Measurements from ENCODE around the gene JAK1. TPM values are rescaled to one million over a fixed set of nuclear protein-coding genes. Genes with fewer than 3 reads are reported as not detected.

Gene JAK1
- total RNA-seq, 4 donors from 2014 or later: 59.7 to 92.7 (median 64.1) TPM

- DNase-seq: no peak
- H3K4me1 ChIP-seq: peaks cover 10 to 93% (median 66%) of the 10 kb centered on the region in 3 donors
- 57 to 60% methylated on average over 5 of the region's 5 CpGs for WGBS, 2 donors
- H3K9me3 ChIP-seq: no peaks in the 10 kb centered on the region
- intact Hi-C loops (cut with DNase I): no loop called here
- H3K4me3 ChIP-seq: no peak overlapping the region
- TF ChIP-seq CTCF (IDR thresholded peaks at IDR 0.05) (no peak), POLR2A (IDR thresholded peaks at IDR 0.05) (no peak)
- H3K27me3 ChIP-seq: no peaks in the 10 kb centered on the region
- no peaks in the 10 kb centered on the region for H3K36me3 ChIP-seq
- peak overlapping the region in 3 of 4 donors; percentile 3 to 40 (median 39) for H3K27ac ChIP-seq
Measured at GRCh38 chr1:64892576-64893573, 73.5 kb downstream of the JAK1 start.

- TF ChIP-seq CTCF (IDR thresholded peaks at IDR 0.05) (no peak), POLR2A (IDR thresholded peaks at IDR 0.05) (no peak)
- no peaks in the 10 kb centered on the region for H3K9me3 ChIP-seq
Measured at GRCh38 chr1:64891448-64891825, 74.9 kb downstream of the JAK1 start.

GRCh38 chr1:64890699-64891447 lies 75.5 kb downstream of the JAK1 start:
- peaks cover 0 to under 1% (median 0%) of the 10 kb centered on the region in 3 donors for H3K36me3 ChIP-seq
- DNase-seq: no peak
- 80% methylated on average over 10 of the region's 10 CpGs for WGBS, 2 donors
- no peak overlapping the region for H3K27ac ChIP-seq
- no peak overlapping the region for H3K4me3 ChIP-seq
- intact Hi-C loops (cut with DNase I): no loop called here
- TF ChIP-seq POLR2A (IDR thresholded peaks at IDR 0.05) (no peak), CTCF (IDR thresholded peaks at IDR 0.05) (no peak)
- H3K27me3 ChIP-seq: no peaks in the 10 kb centered on the region
- peaks cover 10 to 74% (median 55%) of the 10 kb centered on the region in 3 donors for H3K4me1 ChIP-seq
- H3K9me3 ChIP-seq: no peaks in the 10 kb centered on the region

More at GRCh38 chr1:64891448-64891825, 74.9 kb downstream of the JAK1 start:
- Histone ChIP-seq H3K27me3 (no peaks in the 10 kb centered on the region), H3K27ac (no peak overlapping the region), H3K36me3 (no peaks in the 10 kb centered on the region), H3K4me1 (peaks cover 10 to 80% (median 55%) of the 10 kb centered on the region in 3 donors), H3K4me3 (no peak overlapping the region)
- DNase-seq: no peak
- intact Hi-C loops (cut with DNase I): no loop called here
- WGBS, 2 donors: 38 to 70% methylated on average over 3 of the region's 3 CpGs

GRCh38 chr1:64887689-64888217 lies 78.6 kb downstream of the JAK1 start:
- no peak for DNase-seq
- no peaks in the 10 kb centered on the region for H3K27me3 ChIP-seq
- TF ChIP-seq CTCF (IDR thresholded peaks at IDR 0.05) (no peak), POLR2A (IDR thresholded peaks at IDR 0.05) (no peak)
- intact Hi-C loops (cut with DNase I): no loop called here
- H3K4me3 ChIP-seq: no peak overlapping the region
- H3K9me3 ChIP-seq: no peaks in the 10 kb centered on the region
- 69 to 86% methylated on average over 3 to 4 of the region's 4 CpGs for WGBS, 2 donors
- H3K4me1 ChIP-seq: peaks cover 2 to 43% (median 37%) of the 10 kb centered on the region in 3 donors
- H3K36me3 ChIP-seq: peaks cover 0 to 19% (median 0%) of the 10 kb centered on the region in 3 donors
- no peak overlapping the region for H3K27ac ChIP-seq
